HG03571 (cell line): ENCODE measurements around the gene FLT3LG.

Experiments used
- ATAC-seq: cut with Tn5 transposase; IDR thresholded peaks from one replicate; pipeline ENCODE4 v1.9.1; 2021; ENCODE audit not compliant: unreplicated experiment

The FLT3LG gene

GRCh38 chr19:49487277-49488045, 13.4 kb downstream of the FLT3LG start, which contains the start of gene RPL13A:
Gene RPL13A, plus strand, starts transcription at chr19:49487608. Its CDS starts 22 bp downstream, at chr19:49487630.
- ATAC-seq, result peak; percentile 80

- ATAC-seq, result no peak
Measured at GRCh38 chr19:49488046-49488862, 14.2 kb downstream of the FLT3LG start.

- no peak for ATAC-seq
Measured at GRCh38 chr19:49488863-49489537, 15.0 kb downstream of the FLT3LG start.

- ATAC-seq, result no peak
Measured at GRCh38 chr19:49489601-49490167, 15.7 kb downstream of the FLT3LG start.

GRCh38 chr19:49490287-49491029, 16.4 kb downstream of the FLT3LG start:
- no peak for ATAC-seq

- no peak for ATAC-seq
Measured at GRCh38 chr19:49491030-49491803, 17.2 kb downstream of the FLT3LG start.

GRCh38 chr19:49491804-49492572, 18.0 kb downstream of the FLT3LG start:
- no peak for ATAC-seq

GRCh38 chr19:49492573-49493405, 18.8 kb downstream of the FLT3LG start:
- no peak for ATAC-seq

GRCh38 chr19:49496574-49497008, 22.6 kb downstream of the FLT3LG start:
- no peak for ATAC-seq

GRCh38 chr19:49497047-49497788, 23.2 kb downstream of the FLT3LG start:
- ATAC-seq, result no peak

GRCh38 chr19:49497789-49498103, 23.7 kb downstream of the FLT3LG start:
- ATAC-seq, result no peak

GRCh38 chr19:49498475-49498874, 24.5 kb downstream of the FLT3LG start:
- ATAC-seq, result no peak

- no peak for ATAC-seq
Measured at GRCh38 chr19:49499030-49499670, 25.1 kb downstream of the FLT3LG start.

GRCh38 chr19:49502866-49503581, 29.0 kb downstream of the FLT3LG start:
- ATAC-seq, result no peak

- no peak for ATAC-seq
Measured at GRCh38 chr19:49503582-49503962, 29.6 kb downstream of the FLT3LG start.

GRCh38 chr19:49506575-49507105, 32.6 kb downstream of the FLT3LG start:
- no peak for ATAC-seq
